Measurements from ENCODE around the gene MYBBP1A.

GRCh38 chr17:4601326-4601725 lies 46.1 kb upstream of the MYBBP1A start:
- TF ChIP-seq EZH2phosphoT487 (IDR thresholded peaks at IDR 0.05; ENCODE audit: low read depth, severe bottlenecking, unreplicated experiment) (no peak), CTCF (IDR thresholded peaks at IDR 0.05; ENCODE audit: poor library complexity) (no peak), EZH2 (IDR thresholded peaks at IDR 0.05; ENCODE audit: borderline replicate concordance) (no peak)

Measured in hepatocyte (in vitro differentiated cells).